Omental fat pad (tissue), 4 donors: ENCODE measurements around the gene MTX2. TPM values are rescaled to one million over a fixed set of nuclear protein-coding genes. Genes with fewer than 3 reads are reported as not detected.
"Not testable (repeated sequence)": the region's sequence is repeated elsewhere in the genome, so short reads cannot be mapped to it uniquely, and the experiment has no call there.

Experiments
- ATAC-seq: fragments of 150-250 bp; one replicate; pipeline ENCODE4 v1.9.1; 2016; ENCODE audit warnings: mild to moderate bottlenecking, moderate library complexity; ENCODE audit not compliant: low FRiP score
- DNase-seq: peaks from one replicate; pipeline ENCODE4 v3.0.0-alpha.2; 2019; ENCODE audit warnings: low spot score
- total RNA-seq, 4 donors: library from RNA; depleted of rRNA; stranded (reverse); fragments of >200 nt; gene quantifications; one replicate each; pipeline ENCODE4 v1.1.0, GENCODE V29; 2016
- TF ChIP-seq, protein P1 (sequence below), 3 donors: fragments of 450-650 bp; IDR thresholded peaks; one replicate each; pipeline ENCODE4 v1.5.1; 2016 to 2017; ENCODE audit warnings: antibody characterized with exemption in 3 of 3, mild to moderate bottlenecking in 3 of 3, moderate library complexity in 2 of 3

MTX2 gene
- total RNA-seq, 4 donors from 2014 or later, result 12.1 to 26.8 (median 21.8) TPM

DNA sequence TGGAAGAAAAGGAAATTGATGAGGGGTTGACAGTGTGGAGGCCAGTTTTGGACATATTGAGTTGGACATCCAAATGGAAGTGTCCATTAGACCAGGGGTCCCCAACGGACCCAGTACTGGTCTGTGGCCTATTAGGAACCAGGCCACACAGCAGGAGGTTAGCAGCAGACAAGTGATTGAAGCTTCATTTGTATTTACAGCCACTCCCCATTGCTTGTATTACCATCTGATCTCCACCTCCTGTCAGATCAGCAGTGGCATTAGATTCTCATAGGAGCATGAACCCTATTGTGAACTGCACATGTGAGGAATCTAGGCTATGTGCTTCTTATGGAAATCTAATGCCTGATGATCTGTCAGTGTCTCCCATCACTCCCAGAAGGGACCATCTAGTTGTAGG is 99.1 kb downstream of the MTX2 start:
- no peak for ATAC-seq
- no peak for DNase-seq
- TF ChIP-seq, protein P1, sequence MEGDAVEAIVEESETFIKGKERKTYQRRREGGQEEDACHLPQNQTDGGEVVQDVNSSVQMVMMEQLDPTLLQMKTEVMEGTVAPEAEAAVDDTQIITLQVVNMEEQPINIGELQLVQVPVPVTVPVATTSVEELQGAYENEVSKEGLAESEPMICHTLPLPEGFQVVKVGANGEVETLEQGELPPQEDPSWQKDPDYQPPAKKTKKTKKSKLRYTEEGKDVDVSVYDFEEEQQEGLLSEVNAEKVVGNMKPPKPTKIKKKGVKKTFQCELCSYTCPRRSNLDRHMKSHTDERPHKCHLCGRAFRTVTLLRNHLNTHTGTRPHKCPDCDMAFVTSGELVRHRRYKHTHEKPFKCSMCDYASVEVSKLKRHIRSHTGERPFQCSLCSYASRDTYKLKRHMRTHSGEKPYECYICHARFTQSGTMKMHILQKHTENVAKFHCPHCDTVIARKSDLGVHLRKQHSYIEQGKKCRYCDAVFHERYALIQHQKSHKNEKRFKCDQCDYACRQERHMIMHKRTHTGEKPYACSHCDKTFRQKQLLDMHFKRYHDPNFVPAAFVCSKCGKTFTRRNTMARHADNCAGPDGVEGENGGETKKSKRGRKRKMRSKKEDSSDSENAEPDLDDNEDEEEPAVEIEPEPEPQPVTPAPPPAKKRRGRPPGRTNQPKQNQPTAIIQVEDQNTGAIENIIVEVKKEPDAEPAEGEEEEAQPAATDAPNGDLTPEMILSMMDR (IDR thresholded peaks at IDR 0.05), result no peak

DNA sequence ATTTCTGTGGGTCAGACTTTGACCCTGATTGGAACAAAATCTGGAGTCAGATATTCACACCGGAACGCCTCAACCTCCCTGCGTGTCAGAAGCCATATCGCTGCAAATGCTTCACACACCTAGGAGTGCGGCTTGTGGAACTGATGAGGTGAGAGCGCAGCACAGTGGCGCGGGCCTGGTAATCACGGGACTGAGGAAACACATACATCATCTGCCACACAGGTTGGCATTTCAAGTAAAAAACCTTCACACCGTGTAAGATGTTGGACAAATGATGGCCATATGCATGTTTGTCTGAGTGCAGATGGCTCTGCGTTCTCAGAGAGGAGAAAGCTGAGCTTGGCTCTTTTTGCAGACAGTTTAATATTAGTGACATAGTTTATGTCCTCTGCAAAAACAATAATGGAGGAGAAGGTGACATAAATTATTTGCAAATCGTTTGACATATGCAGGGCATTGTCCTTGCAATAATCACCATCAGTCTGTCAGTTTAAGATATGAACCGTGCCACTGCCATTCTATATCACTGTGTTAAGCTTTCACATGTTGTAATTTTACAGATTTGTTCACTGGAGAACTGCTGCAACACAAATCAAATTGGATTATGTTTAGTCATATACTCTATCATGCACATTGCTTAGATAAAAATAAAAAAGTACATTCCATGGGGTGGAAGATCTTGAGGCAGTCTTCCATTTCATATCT is 101.4 kb downstream of the MTX2 start:
- DNase-seq (no peak), ATAC-seq (no peak)
- TF ChIP-seq, protein P1 (IDR thresholded peaks at IDR 0.05), result no peak

DNA sequence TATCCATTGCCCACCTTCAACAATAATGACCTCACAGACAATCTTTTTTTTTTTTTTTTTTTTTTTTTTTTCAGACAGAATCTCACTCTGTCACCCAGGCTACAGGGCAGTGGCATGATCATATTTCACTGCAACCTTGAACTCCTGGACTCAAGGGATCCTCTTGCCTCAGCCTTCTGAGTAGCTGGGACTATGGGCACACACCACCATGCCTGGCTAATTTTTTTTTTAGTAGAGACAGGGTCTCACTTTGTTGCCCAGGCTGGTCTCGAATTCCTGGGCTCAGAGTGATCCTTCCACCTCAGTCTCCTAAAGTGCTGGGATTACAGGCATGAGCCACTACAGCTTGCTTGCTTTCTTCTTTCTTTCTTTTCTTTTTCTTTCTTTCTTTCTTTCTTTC is 103.9 kb downstream of the MTX2 start:
- DNase-seq, ATAC-seq: not testable (repeated sequence)

DNA sequence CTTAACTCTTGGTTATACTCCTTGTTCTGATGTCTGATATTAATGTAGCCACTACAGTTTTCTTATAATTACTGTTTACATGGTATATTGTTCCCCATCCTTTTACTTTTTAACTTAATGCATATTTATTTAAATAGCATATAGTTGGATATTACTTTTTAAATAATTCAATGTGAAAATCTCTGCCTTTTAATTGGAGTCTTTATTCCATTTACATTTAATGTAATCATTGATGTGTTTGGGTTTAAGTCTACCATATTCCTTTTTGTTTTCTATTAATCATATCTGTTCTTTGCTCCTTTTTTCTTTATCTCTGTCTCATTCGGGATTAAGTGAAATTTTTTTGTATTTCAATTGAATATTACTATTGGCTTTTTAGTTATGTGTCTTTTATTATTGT is 109.1 kb downstream of the MTX2 start:
- DNase-seq (no peak), ATAC-seq (no peak)
- TF ChIP-seq, protein P1 (IDR thresholded peaks at IDR 0.05), result no peak

DNA sequence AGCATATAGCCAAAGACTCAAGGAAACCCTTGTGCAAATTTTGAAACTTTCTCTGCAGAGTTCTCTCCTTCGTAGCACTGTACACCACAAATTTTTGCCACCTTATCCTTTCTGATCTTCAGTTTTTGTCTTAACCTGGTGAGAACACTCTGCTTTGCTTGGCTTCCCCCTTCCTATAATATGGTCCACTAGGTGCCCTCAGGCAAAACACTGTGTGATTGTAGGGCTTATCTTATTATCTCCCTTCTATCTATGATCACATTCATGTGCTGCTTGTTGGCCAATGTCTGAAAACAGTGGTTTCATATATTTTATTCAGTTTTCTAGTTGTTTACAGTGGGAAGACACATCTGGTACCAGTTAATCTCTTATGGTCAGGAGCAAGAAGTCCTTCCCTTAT is 111.1 kb downstream of the MTX2 start:
- TF ChIP-seq, protein P1 (IDR thresholded peaks at IDR 0.05), result no peak
- no peak for DNase-seq
- no peak for ATAC-seq

DNA sequence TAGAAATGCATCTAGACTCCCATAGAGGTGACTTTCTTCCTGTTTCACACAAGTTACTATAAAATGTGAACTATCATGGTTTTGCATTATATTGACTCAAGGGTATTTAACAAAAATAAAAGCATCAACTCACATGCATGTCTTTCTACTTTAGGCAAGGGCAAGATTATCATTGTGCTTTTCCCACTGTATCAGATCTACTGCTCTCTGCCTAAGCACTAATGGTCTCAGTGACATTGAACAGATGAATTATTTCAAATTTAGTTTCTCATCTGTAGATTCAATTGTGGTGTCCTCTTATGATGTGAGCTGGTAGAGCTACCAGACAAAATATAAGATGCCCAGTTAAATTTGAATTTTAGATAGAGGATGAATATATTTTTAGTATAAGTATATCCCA is 113.9 kb downstream of the MTX2 start:
- TF ChIP-seq, protein P1 (IDR thresholded peaks at IDR 0.05), result no peak
- DNase-seq, result no peak
- ATAC-seq, result no peak

DNA sequence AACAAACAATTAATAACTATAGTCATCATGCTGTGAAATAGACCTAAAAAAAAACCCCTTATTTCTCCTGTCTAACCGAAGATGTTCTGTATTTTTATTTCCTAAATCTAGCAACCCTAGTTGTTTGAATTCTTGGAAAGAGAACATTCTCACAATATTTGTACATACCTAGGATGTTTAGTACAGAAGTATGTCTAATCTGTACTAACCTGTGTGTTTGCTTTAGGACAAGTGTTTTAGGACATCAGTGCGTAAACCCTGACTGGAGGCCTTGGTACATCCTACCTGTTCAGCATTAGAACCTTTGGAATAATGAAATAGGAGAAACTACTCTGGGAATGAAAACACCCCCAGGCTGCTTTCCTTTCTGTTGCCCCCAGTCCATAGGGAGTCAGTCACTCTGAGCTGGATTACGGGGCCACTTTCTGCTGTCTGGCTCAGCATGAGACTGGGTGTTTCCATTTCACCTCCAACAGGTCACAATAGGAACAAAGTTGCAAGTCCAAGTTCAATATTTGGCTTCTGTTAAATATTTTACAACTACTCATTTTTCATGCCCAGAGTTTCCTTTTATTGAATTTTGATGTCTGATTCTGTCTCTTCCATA is 114.7 kb downstream of the MTX2 start:
- ATAC-seq, result no peak
- DNase-seq, result no peak
- TF ChIP-seq, protein P1 (IDR thresholded peaks at IDR 0.05), result no peak
